Neural progenitor cell (in vitro differentiated cells): Measurements from ENCODE around the gene UHRF1.

ENCODE experiments used
- CTCF ChIP-seq: fragments of 200-600 bp; sonication (generic); IDR thresholded peaks from 2 replicates; pipeline ENCODE4 v1.5.1; 2017; ENCODE audit warnings: antibody characterized with exemption, mild to moderate bottlenecking
- EZH2 ChIP-seq: fragments of 200-600 bp; sonication (generic); IDR thresholded peaks from 2 replicates; pipeline ENCODE4 v1.6.1; 2017; ENCODE audit warnings: antibody characterized with exemption, mild to moderate bottlenecking, moderate library complexity

GRCh38 chr19:5005096-5005495 is 95.8 kb downstream of the UHRF1 start:
- TF ChIP-seq CTCF (no peak), EZH2 (no peak)
